ENCODE measurements around the gene PDS5A. TPM values are rescaled to one million over a fixed set of nuclear protein-coding genes. Genes with fewer than 3 reads are reported as not detected.
A peak's percentile ranks its signal among the peaks of the same experiment; 100 is the strongest.

PDS5A gene
- total RNA-seq, 1 donor: 70.9 TPM

GRCh38 chr4:40016007-40016406, 38.3 kb upstream of the PDS5A start:
- H3K27me3 ChIP-seq (ENCODE audit: insufficient read depth, low read length): no peaks in the 10 kb centered on the region
- no peaks in the 10 kb centered on the region for H3K36me3 ChIP-seq (ENCODE audit: insufficient read depth, low read length)

GRCh38 chr4:40003986-40004385, 26.3 kb upstream of the PDS5A start:
- Histone ChIP-seq H3K9me3 (ENCODE audit: low read depth, low read length) (no peaks in the 10 kb centered on the region), H3K27me3 (ENCODE audit: insufficient read depth, low read length) (no peaks in the 10 kb centered on the region), H3K4me1 (ENCODE audit: insufficient read depth, low read length) (peaks cover 6% of the 10 kb centered on the region), H3K4me2 (ENCODE audit: insufficient read depth, low read length) (no peak overlapping the region), H2AFZ (ENCODE audit: low read length) (no peak overlapping the region), H3K36me3 (ENCODE audit: insufficient read depth, low read length) (no peaks in the 10 kb centered on the region), H3K27ac (ENCODE audit: low read depth, low read length) (no peak overlapping the region), H4K20me1 (ENCODE audit: insufficient read depth, low read length) (no peaks in the 10 kb centered on the region), H3K79me2 (ENCODE audit: insufficient read depth, low read length) (no peaks in the 10 kb centered on the region), H3K4me3 (ENCODE audit: insufficient read depth, low read length) (no peak overlapping the region)
- TF ChIP-seq CTCF (IDR thresholded peaks at IDR 0.05; ENCODE audit: extremely low read depth, low read depth, low read length): no peak
- peak; percentile 89 for DNase-seq (ENCODE audit: insufficient read length, low spot score, missing footprints)

More at GRCh38 chr4:40016007-40016406, 38.3 kb upstream of the PDS5A start:
- Histone ChIP-seq H2AFZ (ENCODE audit: low read length) (no peak overlapping the region), H4K20me1 (ENCODE audit: insufficient read depth, low read length) (no peaks in the 10 kb centered on the region), H3K4me2 (ENCODE audit: insufficient read depth, low read length) (no peak overlapping the region), H3K27ac (ENCODE audit: low read depth, low read length) (no peak overlapping the region), H3K79me2 (ENCODE audit: insufficient read depth, low read length) (no peaks in the 10 kb centered on the region), H3K4me3 (ENCODE audit: insufficient read depth, low read length) (no peak overlapping the region), H3K4me1 (ENCODE audit: insufficient read depth, low read length) (no peaks in the 10 kb centered on the region), H3K9me3 (ENCODE audit: low read depth, low read length) (no peaks in the 10 kb centered on the region)
- no peak for TF ChIP-seq CTCF (IDR thresholded peaks at IDR 0.05; ENCODE audit: extremely low read depth, low read depth, low read length)
- no peak for DNase-seq (ENCODE audit: insufficient read length, low spot score, missing footprints)

- no peak overlapping the region for H3K27ac ChIP-seq (ENCODE audit: low read depth, low read length)
- H3K4me2 ChIP-seq (ENCODE audit: insufficient read depth, low read length): no peak overlapping the region
- no peaks in the 10 kb centered on the region for H3K79me2 ChIP-seq (ENCODE audit: insufficient read depth, low read length)
- no peak for TF ChIP-seq CTCF (IDR thresholded peaks at IDR 0.05; ENCODE audit: extremely low read depth, low read depth, low read length)
- H3K27me3 ChIP-seq (ENCODE audit: insufficient read depth, low read length): no peaks in the 10 kb centered on the region
- H3K4me1 ChIP-seq (ENCODE audit: insufficient read depth, low read length): peaks cover 6% of the 10 kb centered on the region
- DNase-seq (ENCODE audit: insufficient read length, low spot score, missing footprints): no peak
- H2AFZ ChIP-seq (ENCODE audit: low read length): no peak overlapping the region
- no peaks in the 10 kb centered on the region for H3K9me3 ChIP-seq (ENCODE audit: low read depth, low read length)
- no peaks in the 10 kb centered on the region for H3K36me3 ChIP-seq (ENCODE audit: insufficient read depth, low read length)
- H3K4me3 ChIP-seq (ENCODE audit: insufficient read depth, low read length): no peak overlapping the region
- no peaks in the 10 kb centered on the region for H4K20me1 ChIP-seq (ENCODE audit: insufficient read depth, low read length)
Observed at GRCh38 chr4:40000711-40001110, 23.0 kb upstream of the PDS5A start.

- DNase-seq (ENCODE audit: insufficient read length, low spot score, missing footprints): no peak
- H4K20me1 ChIP-seq (ENCODE audit: insufficient read depth, low read length): no peaks in the 10 kb centered on the region
- TF ChIP-seq CTCF (IDR thresholded peaks at IDR 0.05; ENCODE audit: extremely low read depth, low read depth, low read length): no peak
- H3K4me2 ChIP-seq (ENCODE audit: insufficient read depth, low read length): no peak overlapping the region
- H3K4me3 ChIP-seq (ENCODE audit: insufficient read depth, low read length): no peak overlapping the region
- H3K79me2 ChIP-seq (ENCODE audit: insufficient read depth, low read length): no peaks in the 10 kb centered on the region
- peaks cover 3% of the 10 kb centered on the region for H3K4me1 ChIP-seq (ENCODE audit: insufficient read depth, low read length)
- H3K9me3 ChIP-seq (ENCODE audit: low read depth, low read length): no peaks in the 10 kb centered on the region
- H3K27me3 ChIP-seq (ENCODE audit: insufficient read depth, low read length): no peaks in the 10 kb centered on the region
- no peak overlapping the region for H2AFZ ChIP-seq (ENCODE audit: low read length)
- no peaks in the 10 kb centered on the region for H3K36me3 ChIP-seq (ENCODE audit: insufficient read depth, low read length)
- no peak overlapping the region for H3K27ac ChIP-seq (ENCODE audit: low read depth, low read length)
Observed at GRCh38 chr4:39998659-39999345, 21.1 kb upstream of the PDS5A start.
